Cardiac muscle cell (in vitro differentiated cells and primary cell): Measurements from ENCODE around the gene NGDN. TPM values are rescaled to one million over a fixed set of nuclear protein-coding genes. Genes with fewer than 3 reads are reported as not detected.
"Not testable (repeated sequence)": the region's sequence is repeated elsewhere in the genome, so short reads cannot be mapped to it uniquely, and the experiment has no call there.

ENCODE experiments used
- DNase-seq, 2 donors: peaks; one replicate each; pipeline versions ENCODE4 v3.0.0 to v3.0.0-alpha.2; 2010 to 2017; ENCODE audit warnings: low read depth in 1 of 2, low spot score in 1 of 2
- H3K27ac ChIP-seq: fragments of 200-600 bp; sonication (generic); 2 replicates; pipeline ENCODE4 v1.5.1; 2016
- H3K27me3 ChIP-seq: fragments of 200-600 bp; sonication (generic); 2 replicates; pipeline ENCODE4 v1.6.0; 2016; ENCODE audit warnings: control low read depth
- H3K36me3 ChIP-seq: fragments of 200-600 bp; sonication (generic); 2 replicates; pipeline ENCODE4 v1.5.1; 2016; ENCODE audit warnings: control low read depth
- H3K4me1 ChIP-seq: fragments of 200-600 bp; sonication (generic); 2 replicates; pipeline ENCODE4 v1.8.1; 2017; ENCODE audit warnings: low read depth, mild to moderate bottlenecking, mixed run types
- H3K4me3 ChIP-seq: fragments of 200-600 bp; sonication (generic); 2 replicates; pipeline ENCODE4 v1.5.1; 2016; ENCODE audit warnings: mild to moderate bottlenecking
- H3K9me3 ChIP-seq: fragments of 200-600 bp; sonication (generic); 2 replicates; pipeline ENCODE4 v1.5.1; 2017; ENCODE audit warnings: low read depth, mild to moderate bottlenecking, control low read depth
- CTCF ChIP-seq: IDR thresholded peaks from 2 replicates; pipeline ENCODE4 v1.5.1; 2012; ENCODE audit warnings: low read depth, mild to moderate bottlenecking, low read length
- polyA plus RNA-seq: library from polyadenylated mRNA; unstranded; fragments of >200 nt; fragmentation: Nextera tagmentation; extraction: Ambion mirVana; gene quantifications from 2 replicates; pipeline ENCODE4 v1.2.1, GENCODE V29; 2016
- total RNA-seq: library from RNA; depleted of rRNA; stranded (reverse); fragments of >200 nt; gene quantifications from 2 replicates; pipeline ENCODE4 v1.2.3, GENCODE V29; 2016

The NGDN gene
- total RNA-seq (35.6 and 43.3 TPM in 2 replicates), polyA plus RNA-seq (66.9 and 80.3 TPM in 2 replicates)

GRCh38 chr14:23469127-23469905 is at the start of gene NGDN:
TSS of gene NGDN (plus strand) at chr14:23469703. CDS start at chr14:23469716, 13 bp downstream.
- Histone ChIP-seq H3K36me3 (peaks cover 25% of the 10 kb centered on the region), H3K27me3 (no peaks in the 10 kb centered on the region), H3K4me3 (peak within 1 kb of the TSS; percentile 74), H3K9me3 (no peaks in the 10 kb centered on the region), H3K27ac (peak within 1 kb of the TSS; percentile 92), H3K4me1 (peaks cover 9% of the 10 kb centered on the region)
- peak; percentile 98 to 100 for DNase-seq
- TF ChIP-seq CTCF, result peak; percentile 87

GRCh38 chr14:23421594-23421993 is 47.9 kb upstream of the NGDN start:
- no peak overlapping the region for H3K4me3 ChIP-seq
- peaks cover 1% of the 10 kb centered on the region for H3K4me1 ChIP-seq
- TF ChIP-seq CTCF, result no peak
- no peak for DNase-seq
- no peaks in the 10 kb centered on the region for H3K36me3 ChIP-seq
- H3K27me3 ChIP-seq, result no peaks in the 10 kb centered on the region
- H3K27ac ChIP-seq, result no peak overlapping the region
- H3K9me3 ChIP-seq, result no peaks in the 10 kb centered on the region

GRCh38 chr14:23423657-23424056 is 45.8 kb upstream of the NGDN start:
- no peak for TF ChIP-seq CTCF
- no peak overlapping the region for H3K4me3 ChIP-seq
- H3K36me3 ChIP-seq, result no peaks in the 10 kb centered on the region
- no peaks in the 10 kb centered on the region for H3K27me3 ChIP-seq
- H3K4me1 ChIP-seq, result no peaks in the 10 kb centered on the region
- H3K9me3 ChIP-seq, result no peaks in the 10 kb centered on the region
- no peak overlapping the region for H3K27ac ChIP-seq
- no peak for DNase-seq

GRCh38 chr14:23425169-23425568 is 44.3 kb upstream of the NGDN start:
- Histone ChIP-seq H3K27ac (no peak overlapping the region), H3K4me3 (no peak overlapping the region), H3K36me3 (no peaks in the 10 kb centered on the region), H3K4me1 (no peaks in the 10 kb centered on the region), H3K27me3 (no peaks in the 10 kb centered on the region), H3K9me3 (no peaks in the 10 kb centered on the region)
- no peak for TF ChIP-seq CTCF
- DNase-seq, result no peak

- not testable (repeated sequence) for DNase-seq, H3K4me1 ChIP-seq, H3K36me3 ChIP-seq, H3K4me3 ChIP-seq, H3K27me3 ChIP-seq, H3K9me3 ChIP-seq, H3K27ac ChIP-seq
Measured at GRCh38 chr14:23425798-23426197, 43.7 kb upstream of the NGDN start.

GRCh38 chr14:23428686-23429495 is 40.6 kb upstream of the NGDN start:
- Histone ChIP-seq H3K27ac (no peak overlapping the region), H3K9me3 (no peaks in the 10 kb centered on the region), H3K36me3 (no peaks in the 10 kb centered on the region), H3K27me3 (no peaks in the 10 kb centered on the region), H3K4me3 (no peak overlapping the region), H3K4me1 (peaks cover 16% of the 10 kb centered on the region)
- TF ChIP-seq CTCF, result no peak
- no peak for DNase-seq
